GM23338 (cell line): Measurements from ENCODE around the gene ZIC5.

Experiments
- CREB1 ChIP-seq: fragments of 250-450 bp; sonication (Bioruptor Pico); IDR thresholded peaks from 2 replicates; pipeline ENCODE4 v1.5.0; 2020; ENCODE audit warnings: low read depth, mild to moderate bottlenecking, moderate library complexity
- EZH2 ChIP-seq: fragments of 200-600 bp; sonication (generic); IDR thresholded peaks from one replicate; pipeline ENCODE4 v1.8.0; 2017; ENCODE audit warnings: antibody characterized with exemption, mild to moderate bottlenecking, low read depth; ENCODE audit not compliant: unreplicated experiment
- EZH2phosphoT487 ChIP-seq: fragments of 200-600 bp; sonication (generic); IDR thresholded peaks from one replicate; pipeline ENCODE4 v1.8.1; 2018; ENCODE audit warnings: antibody characterized with exemption; ENCODE audit not compliant: unreplicated experiment
- JUNB ChIP-seq: IDR thresholded peaks from one replicate; pipeline ENCODE4 v1.6.1; 2016; ENCODE audit warnings: antibody characterized with exemption; ENCODE audit not compliant: unreplicated experiment
- NANOG ChIP-seq: IDR thresholded peaks from 2 replicates; pipeline ENCODE4 v1.6.1; 2016; ENCODE audit warnings: antibody characterized with exemption, borderline replicate concordance
- POLR2AphosphoS5 ChIP-seq: IDR thresholded peaks from 2 replicates; pipeline ENCODE4 v1.6.1; 2016; ENCODE audit warnings: antibody characterized with exemption, low read depth
- STAT1 ChIP-seq: IDR thresholded peaks from one replicate; pipeline ENCODE4 v1.6.1; 2016; ENCODE audit warnings: antibody characterized with exemption; ENCODE audit not compliant: unreplicated experiment
- ZNF114 ChIP-seq: fragments of 250-450 bp; sonication (Bioruptor Pico); IDR thresholded peaks from 2 replicates; pipeline ENCODE4 v1.5.0; 2020; ENCODE audit warnings: mild to moderate bottlenecking, moderate library complexity
- ZNF331 ChIP-seq: fragments of 250-450 bp; sonication (Bioruptor Pico); IDR thresholded peaks from 2 replicates; pipeline ENCODE4 v1.5.0; 2020; ENCODE audit warnings: low read depth, mild to moderate bottlenecking, moderate library complexity
- TF ChIP-seq, protein P1 (sequence below): IDR thresholded peaks from one replicate; pipeline ENCODE4 v1.6.1; 2018; ENCODE audit warnings: antibody characterized with exemption; ENCODE audit not compliant: unreplicated experiment
- TF ChIP-seq, protein P2 (sequence below), 2 experiments: fragments of 200-600 bp in 1 of 2; sonication (generic) in 1 of 2; conservative IDR thresholded peaks; 2 replicates each; pipeline versions ENCODE4 v1.5.1 to v1.6.1; 2016 to 2017; ENCODE audit warnings: antibody characterized with exemption in 2 of 2, low read depth in 2 of 2, mild to moderate bottlenecking in 2 of 2, moderate library complexity in 1 of 2
- TF ChIP-seq, protein P3 (sequence below): IDR thresholded peaks from 2 replicates; pipeline ENCODE4 v1.6.1; 2016; ENCODE audit warnings: antibody characterized with exemption

DNA sequence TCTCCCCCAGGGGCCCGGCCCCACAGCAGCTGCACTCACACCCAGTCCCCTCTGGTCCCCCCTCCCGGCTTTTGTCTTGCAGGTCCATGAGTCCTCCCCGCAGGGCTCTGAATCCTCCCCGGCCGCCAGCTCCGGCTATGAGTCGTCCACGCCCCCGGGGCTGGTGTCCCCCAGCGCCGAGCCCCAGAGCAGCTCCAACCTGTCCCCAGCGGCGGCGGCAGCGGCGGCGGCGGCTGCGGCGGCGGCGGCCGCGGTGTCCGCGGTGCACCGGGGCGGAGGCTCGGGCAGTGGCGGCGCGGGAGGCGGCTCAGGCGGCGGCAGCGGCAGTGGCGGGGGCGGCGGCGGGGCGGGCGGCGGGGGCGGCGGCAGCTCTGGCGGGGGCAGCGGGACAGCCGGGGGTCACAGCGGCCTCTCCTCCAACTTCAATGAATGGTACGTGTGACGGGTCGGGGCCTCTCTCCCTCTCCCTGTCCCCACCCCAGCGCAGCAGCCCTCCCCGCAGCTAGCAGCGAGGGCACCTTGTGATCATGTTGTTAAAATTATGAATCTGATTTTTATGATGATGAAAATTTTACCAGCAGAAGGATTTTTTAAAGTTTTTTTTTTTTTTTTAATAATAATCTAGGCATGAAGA, 13.8 kb upstream of the ZIC5 start:
- TF ChIP-seq EZH2 (no peak), POLR2AphosphoS5 (no peak), EZH2phosphoT487 (no peak), JUNB (no peak), CREB1 (CRISPR knock-in tag) (no peak), ZNF331 (CRISPR knock-in tag) (no peak), ZNF114 (CRISPR knock-in tag) (no peak), NANOG (no peak), STAT1 (no peak)
- TF ChIP-seq, protein P1, sequence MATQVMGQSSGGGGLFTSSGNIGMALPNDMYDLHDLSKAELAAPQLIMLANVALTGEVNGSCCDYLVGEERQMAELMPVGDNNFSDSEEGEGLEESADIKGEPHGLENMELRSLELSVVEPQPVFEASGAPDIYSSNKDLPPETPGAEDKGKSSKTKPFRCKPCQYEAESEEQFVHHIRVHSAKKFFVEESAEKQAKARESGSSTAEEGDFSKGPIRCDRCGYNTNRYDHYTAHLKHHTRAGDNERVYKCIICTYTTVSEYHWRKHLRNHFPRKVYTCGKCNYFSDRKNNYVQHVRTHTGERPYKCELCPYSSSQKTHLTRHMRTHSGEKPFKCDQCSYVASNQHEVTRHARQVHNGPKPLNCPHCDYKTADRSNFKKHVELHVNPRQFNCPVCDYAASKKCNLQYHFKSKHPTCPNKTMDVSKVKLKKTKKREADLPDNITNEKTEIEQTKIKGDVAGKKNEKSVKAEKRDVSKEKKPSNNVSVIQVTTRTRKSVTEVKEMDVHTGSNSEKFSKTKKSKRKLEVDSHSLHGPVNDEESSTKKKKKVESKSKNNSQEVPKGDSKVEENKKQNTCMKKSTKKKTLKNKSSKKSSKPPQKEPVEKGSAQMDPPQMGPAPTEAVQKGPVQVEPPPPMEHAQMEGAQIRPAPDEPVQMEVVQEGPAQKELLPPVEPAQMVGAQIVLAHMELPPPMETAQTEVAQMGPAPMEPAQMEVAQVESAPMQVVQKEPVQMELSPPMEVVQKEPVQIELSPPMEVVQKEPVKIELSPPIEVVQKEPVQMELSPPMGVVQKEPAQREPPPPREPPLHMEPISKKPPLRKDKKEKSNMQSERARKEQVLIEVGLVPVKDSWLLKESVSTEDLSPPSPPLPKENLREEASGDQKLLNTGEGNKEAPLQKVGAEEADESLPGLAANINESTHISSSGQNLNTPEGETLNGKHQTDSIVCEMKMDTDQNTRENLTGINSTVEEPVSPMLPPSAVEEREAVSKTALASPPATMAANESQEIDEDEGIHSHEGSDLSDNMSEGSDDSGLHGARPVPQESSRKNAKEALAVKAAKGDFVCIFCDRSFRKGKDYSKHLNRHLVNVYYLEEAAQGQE, result no peak
- TF ChIP-seq, protein P2, sequence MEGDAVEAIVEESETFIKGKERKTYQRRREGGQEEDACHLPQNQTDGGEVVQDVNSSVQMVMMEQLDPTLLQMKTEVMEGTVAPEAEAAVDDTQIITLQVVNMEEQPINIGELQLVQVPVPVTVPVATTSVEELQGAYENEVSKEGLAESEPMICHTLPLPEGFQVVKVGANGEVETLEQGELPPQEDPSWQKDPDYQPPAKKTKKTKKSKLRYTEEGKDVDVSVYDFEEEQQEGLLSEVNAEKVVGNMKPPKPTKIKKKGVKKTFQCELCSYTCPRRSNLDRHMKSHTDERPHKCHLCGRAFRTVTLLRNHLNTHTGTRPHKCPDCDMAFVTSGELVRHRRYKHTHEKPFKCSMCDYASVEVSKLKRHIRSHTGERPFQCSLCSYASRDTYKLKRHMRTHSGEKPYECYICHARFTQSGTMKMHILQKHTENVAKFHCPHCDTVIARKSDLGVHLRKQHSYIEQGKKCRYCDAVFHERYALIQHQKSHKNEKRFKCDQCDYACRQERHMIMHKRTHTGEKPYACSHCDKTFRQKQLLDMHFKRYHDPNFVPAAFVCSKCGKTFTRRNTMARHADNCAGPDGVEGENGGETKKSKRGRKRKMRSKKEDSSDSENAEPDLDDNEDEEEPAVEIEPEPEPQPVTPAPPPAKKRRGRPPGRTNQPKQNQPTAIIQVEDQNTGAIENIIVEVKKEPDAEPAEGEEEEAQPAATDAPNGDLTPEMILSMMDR (conservative IDR thresholded peaks at IDR 0.05; ENCODE audit: low read depth in 2 of 2), result no peak
- TF ChIP-seq, protein P3, sequence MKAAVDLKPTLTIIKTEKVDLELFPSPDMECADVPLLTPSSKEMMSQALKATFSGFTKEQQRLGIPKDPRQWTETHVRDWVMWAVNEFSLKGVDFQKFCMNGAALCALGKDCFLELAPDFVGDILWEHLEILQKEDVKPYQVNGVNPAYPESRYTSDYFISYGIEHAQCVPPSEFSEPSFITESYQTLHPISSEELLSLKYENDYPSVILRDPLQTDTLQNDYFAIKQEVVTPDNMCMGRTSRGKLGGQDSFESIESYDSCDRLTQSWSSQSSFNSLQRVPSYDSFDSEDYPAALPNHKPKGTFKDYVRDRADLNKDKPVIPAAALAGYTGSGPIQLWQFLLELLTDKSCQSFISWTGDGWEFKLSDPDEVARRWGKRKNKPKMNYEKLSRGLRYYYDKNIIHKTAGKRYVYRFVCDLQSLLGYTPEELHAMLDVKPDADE, result no peak
